HepG2 (cell line): Measurements from ENCODE around the gene MSI2. TPM values are rescaled to one million over a fixed set of nuclear protein-coding genes. Genes with fewer than 3 reads are reported as not detected.

ENCODE experiments used
- ATM ChIP-seq: fragments of 450-650 bp; IDR thresholded peaks from 2 replicates; pipeline ENCODE4 v1.7.1; 2017; ENCODE audit warnings: mild to moderate bottlenecking, borderline replicate concordance
- ATRX ChIP-seq: sonication (generic); formaldehyde crosslinking; IDR thresholded peaks from 2 replicates; pipeline ENCODE4 v1.4.0; 2020; ENCODE audit warnings: missing genetic modification reagents, borderline replicate concordance
- HOXA7 ChIP-seq: sonication (generic); formaldehyde crosslinking; IDR thresholded peaks from 2 replicates; pipeline ENCODE4 v1.8.1; 2022; ENCODE audit warnings: mild to moderate bottlenecking, missing genetic modification reagents, moderate library complexity
- MBNL3 ChIP-seq: fragments of 250-450 bp; sonication (Bioruptor Pico); conservative IDR thresholded peaks from 2 replicates; pipeline ENCODE4 v1.8.0; 2022; ENCODE audit warnings: mild to moderate bottlenecking, inconsistent platforms
- MEF2D ChIP-seq: sonication (generic); formaldehyde crosslinking; IDR thresholded peaks from 2 replicates; pipeline ENCODE4 v1.5.1; 2020; ENCODE audit warnings: mild to moderate bottlenecking, missing genetic modification reagents
- NFAT5 ChIP-seq: sonication (generic); formaldehyde crosslinking; IDR thresholded peaks from 2 replicates; pipeline ENCODE4 v1.4.0; 2020; ENCODE audit warnings: missing genetic modification reagents
- PAX8 ChIP-seq: sonication (generic); formaldehyde crosslinking; IDR thresholded peaks from 2 replicates; pipeline ENCODE4 v1.8.0; 2022; ENCODE audit warnings: mild to moderate bottlenecking, missing genetic modification reagents, borderline replicate concordance
- RNF219 ChIP-seq: sonication (generic); formaldehyde crosslinking; IDR thresholded peaks from 2 replicates; pipeline ENCODE4 v1.5.0; 2020; ENCODE audit warnings: mild to moderate bottlenecking, missing genetic modification reagents
- ZBTB44 ChIP-seq: sonication (generic); formaldehyde crosslinking; IDR thresholded peaks from 2 replicates; pipeline ENCODE4 v1.4.0; 2020; ENCODE audit warnings: missing genetic modification reagents
- ZFX ChIP-seq: sonication (generic); formaldehyde crosslinking; IDR thresholded peaks from 2 replicates; pipeline ENCODE4 v1.4.0; 2020; ENCODE audit warnings: mild to moderate bottlenecking, low read depth, missing genetic modification reagents, moderate library complexity
- ZFYVE20 ChIP-seq: sonication (generic); formaldehyde crosslinking; IDR thresholded peaks from 2 replicates; pipeline ENCODE4 v1.8.0; 2023; ENCODE audit warnings: low read depth, mild to moderate bottlenecking, moderate library complexity, missing genetic modification reagents, borderline replicate concordance
- ZMYM3 ChIP-seq: sonication (generic); formaldehyde crosslinking; IDR thresholded peaks from 2 replicates; pipeline ENCODE4 v1.5.1; 2020; ENCODE audit warnings: mild to moderate bottlenecking, missing genetic modification reagents
- ZNF224 ChIP-seq: sonication (generic); formaldehyde crosslinking; IDR thresholded peaks from 2 replicates; pipeline ENCODE4 v1.5.0; 2020; ENCODE audit warnings: mild to moderate bottlenecking, missing genetic modification reagents
- ZNF335 ChIP-seq: sonication (generic); formaldehyde crosslinking; IDR thresholded peaks from 2 replicates; pipeline ENCODE4 v1.4.0; 2020; ENCODE audit warnings: missing genetic modification reagents
- ZNF34 ChIP-seq: sonication (generic); formaldehyde crosslinking; IDR thresholded peaks from 2 replicates; pipeline ENCODE4 v1.4.0; 2020; ENCODE audit warnings: mild to moderate bottlenecking, missing genetic modification reagents, borderline replicate concordance
- ZNF704 ChIP-seq: sonication (generic); formaldehyde crosslinking; IDR thresholded peaks from 2 replicates; pipeline ENCODE4 v1.8.1; 2023; ENCODE audit warnings: mild to moderate bottlenecking, inconsistent platforms, moderate library complexity, missing genetic modification reagents, borderline replicate concordance
- ZNF720 ChIP-seq: sonication (generic); formaldehyde crosslinking; IDR thresholded peaks from 2 replicates; pipeline ENCODE4 v1.4.0; 2020; ENCODE audit warnings: missing genetic modification reagents
- ZNF792 ChIP-seq: IDR thresholded peaks from 2 replicates; pipeline ENCODE4 v1.6.1; 2016
- ZZZ3 ChIP-seq: sonication (generic); formaldehyde crosslinking; IDR thresholded peaks from 2 replicates; pipeline ENCODE4 v1.4.0; 2020; ENCODE audit warnings: missing genetic modification reagents, mild to moderate bottlenecking, borderline replicate concordance
- polyA plus RNA-seq, 8 experiments: library from polyadenylated mRNA; depleted of rRNA in 3 of 8; stranded (reverse) in 7 of 8; unstranded in 1 of 8; fragments of >200 nt; fragmentation: Illumina TruSeq in 4 of 8; extraction: Trizol in 4 of 8; gene quantifications; 2 replicates each; pipeline versions ENCODE4 v1.2.1 to v1.2.3, GENCODE V29; 2011 to 2016; ENCODE audit warnings: low read depth in 4 of 8, missing spikeins in 1 of 8, mixed read lengths in 1 of 8; ENCODE audit not compliant: insufficient read depth in 1 of 8
- total RNA-seq, 5 experiments: library from RNA; depleted of rRNA; stranded (reverse); fragments of >200 nt; fragmentation: Illumina TruSeq; extraction: Trizol; gene quantifications; 2 replicates each; pipeline ENCODE4 v1.2.3, GENCODE V29; 2016; ENCODE audit warnings: low read depth in 1 of 5

The MSI2 gene
- total and polyA plus RNA-seq, 2 of the 13 experiments (the other 11 are each of a cell fraction or from before 2014, with no cell fraction given) = 77.5 to 78.4 TPM

- TF ChIP-seq HOXA7 (CRISPR knock-in tag) (no peak), ZNF34 (CRISPR knock-in tag) (no peak), ZNF792 (CRISPR knock-in tag) (no peak), ZFYVE20 (no peak), ZBTB44 (CRISPR knock-in tag) (no peak), MEF2D (0 out of 2 replicates have a peak, but pooled peaks have one; percentile 28), PAX8 (CRISPR knock-in tag) (peak; percentile 54; the same call in 1 of the 2 replicates), MBNL3 (CRISPR knock-in tag) (no peak), ZNF720 (no peak), ZNF704 (CRISPR knock-in tag) (no peak), ATRX (CRISPR knock-in tag) (no peak), ZNF224 (no peak), ZMYM3 (CRISPR knock-in tag) (peak; percentile 83; the same call in 1 of the 2 replicates), ZFX (CRISPR knock-in tag) (peak; percentile 28; the same call in 1 of the 2 replicates), ATM (no peak), ZZZ3 (CRISPR knock-in tag) (0 out of 2 replicates have a peak, but pooled peaks have one; percentile 46), ZNF335 (CRISPR knock-in tag) (0 out of 2 replicates have a peak, but pooled peaks have one; percentile 31), NFAT5 (CRISPR knock-in tag) (no peak), RNF219 (no peak)
These were observed 441.8 kb downstream of the MSI2 start (continued) for GRCh38 chr17:57697891-57698711.
